H1 (cell line): ENCODE data around the gene TAS2R30. TPM values are rescaled to one million over a fixed set of nuclear protein-coding genes. Genes with fewer than 3 reads are reported as not detected.

Experiments used
- CTCF ChIA-PET: fragments of 300-600 bp; sonication (Branson Sonifier 250); formaldehyde crosslinking; loops from one replicate; lab custom pipeline; 2021; ENCODE audit not compliant: partially characterized antibody; lab: Charles Lee
- POLR2A ChIA-PET: fragments of 300-600 bp; sonication (Branson Sonifier 250); formaldehyde crosslinking; loops from one replicate; lab custom pipeline; 2021; ENCODE audit warnings: inconsistent platforms; ENCODE audit not compliant: partially characterized antibody; lab: Charles Lee
- DNase-seq, 2 experiments: peaks; one replicate each; pipeline versions ENCODE4 v3.0.0 to v3.0.0-alpha.2; 2010 to 2022; ENCODE audit warnings: low spot score in 2 of 2, low read depth in 1 of 2, mixed read lengths in 1 of 2
- FAIRE-seq: peaks from 2 replicates; lab custom pipeline; 2011; peaks lifted over from hg19 to GRCh38; lab: Jason Lieb, UNC
- H2AFZ ChIP-seq: 2 replicates; pipeline ENCODE4 v1.8.1; 2012; ENCODE audit warnings: low read length, inconsistent platforms
- H2AK5ac ChIP-seq: 2 replicates; pipeline ENCODE4 v1.6.1; 2013; ENCODE audit warnings: low read depth, low read length
- H2BK120ac ChIP-seq: replicated peaks from 2 replicates; pipeline ENCODE3; 2013; ENCODE audit warnings: low read depth, low read length, inconsistent platforms
- H2BK12ac ChIP-seq: 2 replicates; pipeline ENCODE4 v1.6.1; 2013; ENCODE audit warnings: low read depth, low read length
- H2BK15ac ChIP-seq: 2 replicates; pipeline ENCODE4 v1.6.1; 2013; ENCODE audit warnings: low read length
- H2BK20ac ChIP-seq: 2 replicates; pipeline ENCODE4 v1.6.1; 2013; ENCODE audit warnings: low read length
- H2BK5ac ChIP-seq: 2 replicates; pipeline ENCODE4 v1.6.1; 2013; ENCODE audit warnings: low read depth, low read length
- H3K14ac ChIP-seq: 2 replicates; pipeline ENCODE4 v1.6.1; 2013; ENCODE audit warnings: inconsistent platforms; ENCODE audit not compliant: insufficient read length
- H3K18ac ChIP-seq: 2 replicates; pipeline ENCODE4 v1.6.1; 2013; ENCODE audit warnings: low read length; ENCODE audit errors: extremely low read depth
- H3K23ac ChIP-seq: 2 replicates; pipeline ENCODE4 v1.6.1; 2013; ENCODE audit warnings: inconsistent platforms; ENCODE audit not compliant: insufficient read length
- H3K23me2 ChIP-seq: 2 replicates; pipeline ENCODE4 v1.6.1; 2013; ENCODE audit warnings: low read depth, low read length
- H3K27ac ChIP-seq: 2 replicates; pipeline ENCODE4 v1.6.1; 2011; ENCODE audit warnings: low read depth, low read length, inconsistent platforms
- H3K27me3 ChIP-seq, 4 experiments: replicated peaks in 1 of 4; 1 replicate in 1 of 4; 2 replicates in 3 of 4; pipeline versions ENCODE4 v1.6.1 to v1.8.1; 2011 to 2013; ENCODE audit warnings: low read length in 3 of 4, mild to moderate bottlenecking in 3 of 4, inconsistent platforms in 2 of 4, mixed read lengths in 2 of 4, moderate library complexity in 1 of 4; ENCODE audit not compliant: control insufficient read depth in 3 of 4, insufficient read depth in 3 of 4; ENCODE audit errors: extremely low read depth in 1 of 4
- H3K36me3 ChIP-seq, 4 experiments: 2 replicates each; pipeline versions ENCODE4 v1.6.1 to v1.8.1; 2011 to 2013; ENCODE audit warnings: mild to moderate bottlenecking in 4 of 4, low read length in 3 of 4, moderate library complexity in 2 of 4, control low read depth in 1 of 4, inconsistent platforms in 1 of 4; ENCODE audit not compliant: insufficient read depth in 4 of 4, control insufficient read depth in 2 of 4
- H3K4ac ChIP-seq: replicated peaks from 2 replicates; pipeline ENCODE3; 2013; ENCODE audit warnings: low read length, low read depth, mixed read lengths, inconsistent platforms; ENCODE audit not compliant: insufficient read length
- H3K4me1 ChIP-seq, 4 experiments: replicated peaks in 1 of 4; 1 replicate in 1 of 4; 2 replicates in 3 of 4; pipeline versions ENCODE4 v1.6.1 to v1.8.1; 2011 to 2013; ENCODE audit warnings: low read length in 3 of 4, inconsistent platforms in 2 of 4, mixed read lengths in 1 of 4; ENCODE audit not compliant: insufficient read depth in 4 of 4, control insufficient read depth in 3 of 4
- H3K4me2 ChIP-seq, 2 experiments: 2 replicates each; pipeline versions ENCODE4 v1.6.1 to v1.8.1; 2011 to 2013; ENCODE audit warnings: low read depth in 2 of 2, low read length in 2 of 2, control low read depth in 1 of 2, inconsistent platforms in 1 of 2, mild to moderate bottlenecking in 1 of 2; ENCODE audit not compliant: insufficient read depth in 1 of 2
- H3K4me3 ChIP-seq, 4 experiments: fragments of 200-600, 300-600 bp in 1 of 4; sonication (generic), shearing (Covaris generic), sonication (Bioruptor Twin) in 1 of 4; 2 replicates each; pipeline versions ENCODE4 v1.5.1 to v1.8.1; 2011 to 2016; ENCODE audit warnings: low read length in 4 of 4, low read depth in 3 of 4, control low read depth in 2 of 4, inconsistent platforms in 2 of 4, mild to moderate bottlenecking in 2 of 4, mixed read lengths in 1 of 4, moderate library complexity in 1 of 4; ENCODE audit not compliant: insufficient read depth in 2 of 4; ENCODE audit errors: extremely low read depth in 1 of 4
- H3K56ac ChIP-seq: replicated peaks from 2 replicates; pipeline ENCODE3; 2013; ENCODE audit warnings: low read depth, mild to moderate bottlenecking, mixed read lengths, low read length, inconsistent platforms; ENCODE audit not compliant: insufficient read length
- H3K79me1 ChIP-seq: 2 replicates; pipeline ENCODE4 v1.6.1; 2013; ENCODE audit warnings: low read depth, low read length, control low read depth
- H3K79me2 ChIP-seq, 2 experiments: 2 replicates each; pipeline versions ENCODE4 v1.6.1 to v1.8.1; 2012 to 2013; ENCODE audit warnings: low read length in 2 of 2, mild to moderate bottlenecking in 2 of 2, inconsistent platforms in 1 of 2; ENCODE audit not compliant: insufficient read depth in 2 of 2, control insufficient read depth in 1 of 2
- H3K9ac ChIP-seq, 4 experiments: replicated peaks in 1 of 4; 1 replicate in 1 of 4; 2 replicates in 3 of 4; pipeline versions ENCODE4 v1.6.1 to v1.8.1; 2011 to 2013; ENCODE audit warnings: low read depth in 3 of 4, low read length in 3 of 4, control low read depth in 2 of 4, mild to moderate bottlenecking in 2 of 4, moderate library complexity in 2 of 4, inconsistent platforms in 1 of 4; ENCODE audit errors: extremely low read depth in 1 of 4
- H3K9me3 ChIP-seq, 2 experiments: 2 replicates each; pipeline versions ENCODE4 v1.6.1 to v1.8.1; 2012 to 2013; ENCODE audit warnings: mild to moderate bottlenecking in 2 of 2, moderate library complexity in 2 of 2, control low read depth in 1 of 2, inconsistent platforms in 1 of 2, low read depth in 1 of 2, low read length in 1 of 2, mixed read lengths in 1 of 2; ENCODE audit not compliant: insufficient read depth in 2 of 2
- H4K20me1 ChIP-seq, 2 experiments: replicated peaks in 1 of 2; 2 replicates each; pipeline versions ENCODE3 to v1.8.1; 2011 to 2013; ENCODE audit warnings: inconsistent platforms in 2 of 2, low read length in 2 of 2, mild to moderate bottlenecking in 1 of 2; ENCODE audit not compliant: insufficient read depth in 2 of 2, control insufficient read depth in 1 of 2
- H4K5ac ChIP-seq: 2 replicates; pipeline ENCODE4 v1.6.1; 2013; ENCODE audit warnings: low read length, low read depth, mixed read lengths, inconsistent platforms; ENCODE audit not compliant: insufficient read length
- H4K8ac ChIP-seq: 2 replicates; pipeline ENCODE4 v1.8.0; 2013; ENCODE audit warnings: mild to moderate bottlenecking, moderate library complexity, low read length, inconsistent platforms; ENCODE audit not compliant: insufficient read depth; ENCODE audit errors: extremely low read depth
- H4K91ac ChIP-seq: replicated peaks from 2 replicates; pipeline ENCODE3; 2013; ENCODE audit warnings: low read length, mixed read lengths, inconsistent platforms; ENCODE audit not compliant: insufficient read length
- CBX5 ChIP-seq: fragments of 300-800, 300-1000 bp; sonication (generic); IDR thresholded peaks from 2 replicates; pipeline ENCODE4 v1.7.1; 2016; ENCODE audit warnings: antibody characterized with exemption, low read length, low read depth
- CTCF ChIP-seq, 3 experiments: IDR thresholded peaks; 1 replicate in 2 of 3; 2 replicates in 1 of 3; pipeline versions ENCODE4 v1.5.1 to v1.6.1; 2011; ENCODE audit warnings: low read length in 3 of 3, mild to moderate bottlenecking in 3 of 3, inconsistent platforms in 2 of 3, low read depth in 1 of 3, moderate library complexity in 1 of 3; ENCODE audit not compliant: insufficient read depth in 1 of 3; ENCODE audit errors: control extremely low read depth in 1 of 3
- EGR1 ChIP-seq: IDR thresholded peaks from 2 replicates; pipeline ENCODE4 v1.6.1; 2011; ENCODE audit warnings: low read depth, low read length, borderline replicate concordance
- HDAC2 ChIP-seq, 2 experiments: fragments of 300-600 bp in 1 of 2; sonication (generic) in 1 of 2; IDR thresholded peaks; 2 replicates each; pipeline ENCODE4 v1.6.1; 2011 to 2012; ENCODE audit warnings: low read depth in 2 of 2, low read length in 2 of 2, mild to moderate bottlenecking in 2 of 2, moderate library complexity in 2 of 2, borderline replicate concordance in 1 of 2, inconsistent platforms in 1 of 2
- NANOG ChIP-seq: IDR thresholded peaks from 2 replicates; pipeline ENCODE4 v1.6.1; 2011; ENCODE audit warnings: low read length, low read depth, mild to moderate bottlenecking, inconsistent platforms; ENCODE audit not compliant: insufficient read depth, poor library complexity, severe bottlenecking
- RFX5 ChIP-seq: IDR thresholded peaks from 2 replicates; pipeline ENCODE4 v1.6.1; 2011; ENCODE audit warnings: low read depth, low read length, improper control_type of control experiment, borderline replicate concordance
- RXRA ChIP-seq: IDR thresholded peaks from 2 replicates; pipeline ENCODE4 v1.6.1; 2011; ENCODE audit warnings: low read depth, mild to moderate bottlenecking, low read length, moderate library complexity; ENCODE audit not compliant: insufficient read depth
- SRF ChIP-seq: IDR thresholded peaks from 2 replicates; pipeline ENCODE4 v1.6.1; 2011; ENCODE audit warnings: mild to moderate bottlenecking, low read depth, low read length, moderate library complexity
- SUZ12 ChIP-seq: fragments of 200-600 bp; sonication (generic); IDR thresholded peaks from 2 replicates; pipeline ENCODE4 v1.6.1; 2012; ENCODE audit warnings: mild to moderate bottlenecking, inconsistent platforms, low read length, moderate library complexity, mixed read lengths
- ZNF274 ChIP-seq: IDR thresholded peaks from 2 replicates; pipeline ENCODE4 v1.7.0; 2012; ENCODE audit warnings: low read length, borderline replicate concordance; ENCODE audit errors: extremely low read depth
- WGBS, 2 experiments: shearing (Covaris generic) in 1 of 2; methylation state at CpG; one replicate each; pipeline versions ENCODE4 v1.1.6 to v1.1.7; 2013 to 2015; ENCODE audit warnings: low lambda C conversion rate in 2 of 2, mixed read lengths in 2 of 2, inconsistent platforms in 1 of 2, low coverage in 1 of 2, missing lambda C conversion rate in 1 of 2; ENCODE audit not compliant: insufficient replicate concordance in 2 of 2, insufficient coverage in 1 of 2, insufficient read length in 1 of 2; ENCODE audit errors: extremely low coverage in 1 of 2, missing lambda C conversion rate in 1 of 2; 5-methylcytosine and 5-hydroxymethylcytosine counted together
- polyA plus RNA-seq, 7 experiments: library from polyadenylated mRNA; depleted of rRNA in 3 of 7; stranded (reverse) in 5 of 7; unstranded in 2 of 7; fragments of >200 nt in 5 of 7; fragments of 200-250 nt in 2 of 7; gene quantifications; 1 replicate in 5 of 7; 2 replicates in 1 of 7; 4 replicates in 1 of 7; pipeline versions ENCODE4 v1.2.1 to v1.2.3, GENCODE V29; 2011 to 2013; ENCODE audit warnings: missing spikeins in 2 of 7, mixed read lengths in 2 of 7
- total RNA-seq: library from RNA; stranded (reverse); fragmentation: NEBNext Ultra II Directional; extraction: Animal tissue kit (Norgen Biotek cat#: 25700); gene quantifications from 2 replicates; pipeline ENCODE4 v1.2.1, GENCODE V29; 2021

The TAS2R30 gene
- total and polyA plus RNA-seq, 2 of the 8 experiments (the other 6 are each of a cell fraction or from before 2014, with no cell fraction given) = 0.33 to 1.0 TPM

GRCh38 chr12:11130999-11131398 is 3.4 kb downstream of the TAS2R30 start:
- peaks cover 5% of the 10 kb centered on the region for H3K79me1 ChIP-seq
- WGBS, 2 experiments = 60% methylated on average over 2 of the region's 2 CpGs; no CpG with 5 or more reads in 1 of the 2 experiments
- H3K23ac ChIP-seq = no peak overlapping the region
- no peak overlapping the region for H2BK15ac ChIP-seq
- H4K91ac ChIP-seq = no peak overlapping the region
- no peak overlapping the region for H3K56ac ChIP-seq
- H2AK5ac ChIP-seq = no peak overlapping the region; the same call in 1 of the 2 replicates
- no peaks in the 10 kb centered on the region for H3K4me1 ChIP-seq
- no peak overlapping the region for H3K27ac ChIP-seq
- H3K36me3 ChIP-seq = no peaks in the 10 kb centered on the region
- no peak overlapping the region; the same call in 1 of the 2 replicates for H4K8ac ChIP-seq
- no peak for FAIRE-seq
- peaks cover 5 to 67% of the 10 kb centered on the region in 2 experiments; a peak in 3 of 4 replicates for H3K79me2 ChIP-seq
- H4K5ac ChIP-seq = no peak overlapping the region
- H2BK5ac ChIP-seq = no peak overlapping the region; the same call in 1 of the 2 replicates
- H3K9ac ChIP-seq = no peak overlapping the region
- no peak overlapping the region for H3K4ac ChIP-seq
- no peak for TF ChIP-seq CTCF (IDR thresholded peaks at IDR 0.05; ENCODE audit: control extremely low read depth in 1 of 3, insufficient read depth in 1 of 3, low read depth in 1 of 3, low read length in 3 of 3)
- no peak for TF ChIP-seq CBX5
- TF ChIP-seq ZNF274 = no peak
- TF ChIP-seq EGR1 = no peak
- TF ChIP-seq RFX5 = no peak
- TF ChIP-seq RXRA = no peak
- no peak for TF ChIP-seq NANOG
- TF ChIP-seq SRF = no peak
- TF ChIP-seq SUZ12 = no peak
- TF ChIP-seq HDAC2 (IDR thresholded peaks at IDR 0.05; ENCODE audit: borderline replicate concordance in 1 of 2, low read depth in 2 of 2, low read length in 2 of 2) = no peak
- no peak overlapping the region for H3K4me3 ChIP-seq
- H3K18ac ChIP-seq = no peak overlapping the region
- H3K27me3 ChIP-seq = no peaks in the 10 kb centered on the region
- H3K23me2 ChIP-seq = no peaks in the 10 kb centered on the region
- POLR2A ChIA-PET = no interaction called here
- H3K14ac ChIP-seq = no peak overlapping the region
- no peak overlapping the region for H2BK12ac ChIP-seq
- H2BK20ac ChIP-seq = no peak overlapping the region
- H4K20me1 ChIP-seq = no peaks in the 10 kb centered on the region
- DNase-seq = no peak
- H2BK120ac ChIP-seq = no peak overlapping the region
- no peak overlapping the region for H2AFZ ChIP-seq
- CTCF ChIA-PET = interaction anchor here (1.2 kb wide), 1 partner anchor 12 kb away, joined by 3 read pairs; no protein-coding TSS in a partner anchor
- H3K9me3 ChIP-seq = no peaks in the 10 kb centered on the region
- no peak overlapping the region for H3K4me2 ChIP-seq
